HT1080 (cell line): ENCODE data around the gene ANTXR1. TPM values are rescaled to one million over a fixed set of nuclear protein-coding genes. Genes with fewer than 3 reads are reported as not detected.
A peak's percentile ranks its signal among the peaks of the same experiment; 100 is the strongest.

Experiments used
- DNase-seq: peaks from one replicate; pipeline ENCODE4 v3.0.0-alpha.2; 2015; ENCODE audit warnings: low read depth
- total RNA-seq: library from RNA; depleted of rRNA; stranded (reverse); fragments of >200 nt; shearing (Covaris generic); gene quantifications from 2 replicates; pipeline ENCODE4 v1.2.3, GENCODE V29; 2014

Gene ANTXR1
- total RNA-seq, 1 experiment from 2014 or later, result 40.4 TPM

DNA sequence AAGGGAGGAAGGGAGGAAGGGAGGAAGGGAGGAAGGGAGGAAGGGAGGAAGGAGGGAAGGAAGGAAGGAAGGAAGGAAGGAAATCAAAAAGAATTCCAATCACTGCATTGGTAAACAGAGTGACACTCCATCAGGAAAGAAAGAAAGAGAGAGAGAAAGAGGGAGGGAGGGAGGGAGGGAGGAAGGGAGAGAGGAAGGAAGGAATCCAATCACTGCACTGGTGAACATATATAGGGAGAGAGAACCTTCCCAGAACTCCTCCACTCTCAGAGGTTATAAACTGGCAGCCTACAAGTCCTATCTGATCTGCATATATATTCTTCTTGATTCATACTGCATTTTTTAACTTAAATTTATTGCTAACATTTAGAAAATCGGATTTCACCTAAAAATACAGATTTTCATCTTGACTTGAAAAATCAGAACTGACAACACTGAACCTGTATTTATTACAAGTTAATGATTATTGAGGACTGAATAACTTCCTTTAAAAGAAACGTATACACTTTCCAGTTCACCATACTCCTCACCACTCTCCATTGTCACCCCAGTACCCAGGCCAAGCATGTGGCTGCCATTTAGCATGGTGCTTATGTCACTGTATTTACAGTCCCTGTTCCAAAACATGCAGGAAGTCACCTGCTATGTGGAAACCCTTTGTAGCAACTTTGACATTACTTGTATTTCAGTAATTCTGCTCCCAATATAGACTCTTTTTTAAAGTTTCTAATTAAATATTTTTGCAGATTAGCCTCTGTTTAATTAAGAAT, 83.5 kb downstream of the ANTXR1 start:
- DNase-seq, result no peak

DNA sequence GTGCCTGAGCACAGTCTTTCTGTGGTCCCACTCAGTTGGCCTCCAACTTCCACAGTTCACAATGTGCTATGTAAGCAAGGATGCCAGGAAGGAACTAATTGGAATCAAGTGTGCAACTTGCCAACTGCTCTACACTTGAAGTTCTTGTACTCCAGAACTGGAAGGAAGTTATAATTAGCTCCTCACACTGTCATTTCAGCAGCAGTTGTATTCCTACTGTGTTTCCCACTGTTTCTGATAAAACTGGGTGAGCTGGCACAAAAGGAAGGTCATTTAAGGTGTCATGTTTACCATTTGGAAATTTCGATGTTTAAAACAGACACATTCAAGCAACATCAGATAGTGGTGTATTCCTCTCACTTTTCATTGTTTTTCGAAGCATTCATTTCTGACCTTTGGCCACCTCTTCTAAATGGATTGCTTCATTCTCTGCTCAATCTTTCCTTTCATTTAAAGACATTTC, 84.2 kb downstream of the ANTXR1 start:
- no peak for DNase-seq

DNA sequence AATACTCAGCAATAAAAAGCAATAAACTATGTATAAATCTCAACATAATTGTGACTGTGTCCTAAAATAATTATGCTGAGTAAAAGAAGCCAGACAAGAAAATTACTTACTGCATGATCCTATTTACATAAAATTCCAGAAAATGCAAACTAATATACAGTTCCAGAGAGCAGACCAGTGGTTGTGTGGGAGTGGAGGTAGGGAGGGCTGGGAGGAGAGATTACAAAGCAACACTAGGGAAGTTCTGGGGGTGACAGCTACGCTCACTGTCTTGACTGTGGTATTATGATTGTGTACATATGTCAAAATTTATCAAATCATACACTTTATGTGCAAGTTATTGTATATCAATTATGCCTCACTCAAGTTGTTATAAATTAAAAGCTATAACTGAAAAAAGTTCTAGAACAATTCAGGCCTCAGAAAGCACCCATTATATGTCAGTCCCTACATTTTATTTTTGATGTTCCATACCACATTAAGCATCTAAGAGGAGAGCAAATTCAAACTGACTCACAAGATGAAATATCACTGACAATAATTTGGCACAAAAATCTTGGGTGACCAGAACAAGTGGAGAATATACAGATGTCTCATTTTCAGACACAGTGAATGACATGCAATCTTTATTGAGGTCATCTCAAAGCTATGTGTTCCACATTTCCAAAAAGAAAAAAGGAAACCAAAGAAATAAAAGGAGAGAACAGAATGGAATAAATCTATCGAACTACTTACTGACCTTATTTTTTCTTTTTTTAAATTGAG, 85.1 kb downstream of the ANTXR1 start:
- no peak for DNase-seq

DNA sequence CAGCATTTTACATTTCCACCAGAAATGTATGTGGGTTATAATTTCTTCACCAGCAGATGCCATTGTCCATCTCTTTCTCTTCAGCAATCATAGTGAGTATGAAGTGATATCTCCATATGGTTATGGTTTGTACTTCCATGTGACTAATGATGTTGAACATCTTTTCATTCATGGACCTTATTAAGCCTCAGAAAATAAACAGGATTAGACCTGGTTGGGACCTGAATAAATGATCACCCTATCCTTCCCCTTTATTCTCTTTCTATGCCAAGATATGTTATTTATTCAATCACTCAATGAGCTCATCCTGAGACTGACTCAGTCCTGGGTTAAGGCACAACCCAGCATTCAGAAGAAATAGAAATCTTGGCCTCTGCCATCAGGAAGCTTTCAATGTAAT, 86.6 kb downstream of the ANTXR1 start:
- peak; percentile 36 for DNase-seq

DNA sequence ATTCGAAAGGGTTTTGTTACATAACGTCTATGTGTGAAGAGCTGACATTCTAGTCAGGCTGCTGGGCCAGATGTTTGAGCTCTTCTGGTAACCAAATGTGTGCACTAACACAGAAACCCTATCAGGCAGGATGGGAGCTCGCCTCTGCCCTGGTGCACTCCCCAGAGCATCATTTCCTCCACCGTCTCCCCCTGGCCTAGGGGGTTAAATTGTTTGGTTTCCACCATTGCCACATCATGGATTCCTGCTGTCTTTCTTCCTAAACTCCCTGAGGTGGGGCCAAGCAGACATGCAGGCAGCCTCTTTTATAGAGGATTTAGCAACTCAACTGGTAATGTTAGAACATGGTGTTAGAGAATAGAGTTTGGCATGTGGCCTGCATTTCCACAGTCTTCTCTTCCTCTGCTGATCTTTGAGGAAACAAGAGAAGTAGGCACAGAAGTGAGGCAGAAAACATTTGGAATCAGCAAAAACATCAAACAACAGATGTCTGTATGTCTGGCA, 87.3 kb downstream of the ANTXR1 start:
- DNase-seq, result no peak

DNA sequence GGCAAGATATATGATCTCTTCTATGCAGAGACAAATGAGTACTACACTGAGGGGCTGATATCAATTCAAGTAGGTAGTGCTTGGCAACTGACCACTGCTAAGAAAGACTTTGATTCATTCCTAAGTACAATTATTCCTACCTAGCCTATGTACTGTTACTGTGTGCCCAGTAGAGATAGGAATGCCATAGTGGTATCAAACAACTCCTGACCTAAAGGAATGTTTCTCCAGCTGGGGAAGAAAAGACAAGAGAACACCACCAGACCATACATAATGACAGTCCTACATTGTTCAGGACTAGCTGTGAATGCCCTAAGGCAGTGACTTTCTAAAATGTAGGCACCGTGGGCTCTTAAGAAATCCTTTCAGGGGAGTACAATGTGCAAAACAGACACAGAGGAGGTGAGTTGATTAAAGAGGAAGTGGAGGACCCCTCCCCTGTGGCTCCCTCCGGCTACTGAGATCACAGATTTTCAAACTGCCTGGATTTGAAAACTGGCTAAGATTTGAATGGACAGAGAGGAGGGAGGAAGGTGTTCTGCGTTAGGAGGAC, 89.1 kb downstream of the ANTXR1 start:
- DNase-seq, result no peak

DNA sequence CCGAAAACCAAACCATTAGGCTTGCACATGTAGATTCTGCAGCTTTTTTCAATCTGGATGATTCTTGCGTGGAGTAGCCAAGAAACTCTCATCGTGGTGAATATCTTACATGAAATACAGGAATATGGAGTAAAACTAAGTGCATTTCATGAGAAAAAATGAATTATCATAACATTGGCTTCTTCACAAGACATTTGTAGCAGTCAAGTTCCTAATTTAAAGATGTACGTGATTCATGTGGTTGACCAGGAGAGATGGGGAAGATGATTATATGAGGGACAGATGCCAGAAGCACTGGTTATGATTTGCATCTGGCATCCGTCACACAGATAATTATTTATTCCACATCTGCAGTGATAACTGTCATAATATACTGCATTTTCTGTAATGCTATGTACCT, 90.4 kb downstream of the ANTXR1 start:
- no peak for DNase-seq

DNA sequence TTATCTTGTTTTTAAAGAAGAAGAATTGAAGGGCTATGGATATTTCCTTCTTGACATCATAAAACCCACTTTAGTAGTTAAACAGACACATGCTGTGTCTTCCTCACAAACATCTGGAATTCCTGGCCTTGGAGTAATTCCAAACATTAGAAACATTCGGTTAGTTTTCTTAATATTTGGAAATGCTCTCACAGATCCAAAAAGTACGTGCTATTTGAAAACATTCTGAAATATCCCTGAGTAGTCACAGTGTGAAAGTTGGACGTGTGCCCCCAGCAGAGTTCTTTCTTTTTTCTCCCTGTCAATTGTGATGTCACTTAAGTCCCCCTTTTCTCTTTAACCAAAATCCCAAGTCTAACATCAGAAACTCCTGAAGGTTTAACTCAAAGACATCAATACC, 91.3 kb downstream of the ANTXR1 start:
- DNase-seq, result no peak

DNA sequence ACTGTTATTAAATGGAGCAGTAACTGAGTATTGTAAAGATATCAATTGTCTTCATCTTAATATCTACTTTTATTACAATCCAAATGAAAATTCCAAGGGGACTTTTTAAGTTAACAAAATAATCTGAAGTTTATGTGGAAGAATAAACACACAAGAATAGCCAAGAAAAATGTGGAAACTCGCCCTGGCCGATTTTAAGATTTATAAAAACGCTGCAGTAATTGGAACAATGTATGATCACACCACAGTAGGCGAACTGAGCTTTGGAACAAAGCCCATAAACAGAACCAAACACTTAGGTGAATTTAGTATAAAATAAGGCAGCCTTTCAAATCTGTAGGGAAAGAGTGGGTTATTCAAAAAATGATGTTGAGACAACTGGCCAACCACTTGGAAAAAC, 96.3 kb downstream of the ANTXR1 start:
- no peak for DNase-seq

DNA sequence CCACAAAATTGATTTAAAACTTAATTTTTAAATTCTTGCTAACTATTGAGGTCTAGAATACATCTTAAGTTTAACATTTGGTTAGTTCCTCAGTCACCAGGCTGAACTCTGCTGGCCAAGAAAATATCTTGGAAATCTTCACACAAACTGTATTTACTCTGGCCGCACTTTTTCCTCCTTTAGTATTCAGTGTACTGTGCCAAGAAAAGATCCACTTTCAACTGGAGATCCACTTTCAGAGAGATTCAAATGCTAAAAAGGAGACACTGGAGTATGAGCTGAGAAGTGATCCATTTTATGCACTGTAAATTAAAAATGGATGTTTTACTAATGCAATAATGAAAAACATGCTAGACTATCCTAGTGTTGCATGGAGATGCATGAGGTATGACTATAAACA, 98.1 kb downstream of the ANTXR1 start:
- DNase-seq, result no peak

DNA sequence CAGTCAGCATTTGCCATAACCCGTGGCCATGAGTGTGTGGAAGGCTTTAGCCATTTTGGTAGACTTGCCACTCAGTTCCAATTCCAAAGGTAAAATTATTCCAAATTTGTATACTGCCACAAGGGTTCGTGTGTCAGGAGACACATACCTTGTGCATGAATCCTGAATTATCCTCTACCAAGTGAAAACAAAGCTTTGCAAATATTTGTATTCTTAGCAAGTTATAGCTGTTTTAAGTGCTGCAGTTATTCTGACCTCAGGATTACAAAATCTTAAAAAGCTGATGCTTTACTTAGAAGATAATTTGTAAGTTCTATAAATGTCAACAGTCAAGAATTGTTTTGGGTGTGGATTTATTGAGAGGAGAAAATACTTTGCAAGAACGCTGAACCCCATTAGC, 100.6 kb downstream of the ANTXR1 start:
- no peak for DNase-seq

DNA sequence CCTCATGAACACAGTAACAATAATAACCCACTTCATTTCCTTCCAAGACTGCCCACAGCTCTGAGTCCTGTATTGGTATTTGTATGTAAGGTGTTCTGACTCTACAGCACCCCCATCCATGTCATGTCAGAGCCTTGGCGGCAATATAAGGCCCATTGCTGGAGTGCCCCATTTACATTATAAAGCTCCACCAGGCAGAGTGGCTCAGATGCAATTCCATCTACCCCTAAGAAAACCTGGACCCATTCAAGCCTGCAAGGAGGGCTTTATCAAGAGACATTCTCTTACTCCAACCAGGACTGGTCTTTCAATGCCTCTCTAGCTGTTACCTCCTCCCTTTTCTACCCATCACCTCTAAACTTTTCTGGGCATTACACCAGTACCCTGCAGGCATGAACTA, 101.6 kb downstream of the ANTXR1 start:
- DNase-seq, result no peak

DNA sequence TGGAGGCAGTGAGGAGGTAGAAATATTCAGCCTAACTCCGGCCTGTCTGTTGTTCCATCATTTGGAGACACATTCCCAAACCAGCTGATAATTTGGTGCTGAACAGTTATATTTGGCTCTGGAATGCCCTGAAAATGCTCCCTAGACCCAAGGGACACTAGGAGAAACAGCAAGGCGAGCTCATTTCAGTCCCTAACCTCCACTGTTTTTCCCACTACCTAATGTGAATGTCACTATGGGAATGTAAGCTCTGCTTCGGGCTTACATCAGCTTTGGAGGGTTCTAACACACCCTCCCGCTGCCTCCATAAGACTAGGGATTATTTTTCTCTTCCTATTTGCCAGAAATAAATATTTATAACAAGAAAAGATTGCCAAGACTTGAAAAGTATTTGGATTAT, 103.5 kb downstream of the ANTXR1 start:
- no peak for DNase-seq

DNA sequence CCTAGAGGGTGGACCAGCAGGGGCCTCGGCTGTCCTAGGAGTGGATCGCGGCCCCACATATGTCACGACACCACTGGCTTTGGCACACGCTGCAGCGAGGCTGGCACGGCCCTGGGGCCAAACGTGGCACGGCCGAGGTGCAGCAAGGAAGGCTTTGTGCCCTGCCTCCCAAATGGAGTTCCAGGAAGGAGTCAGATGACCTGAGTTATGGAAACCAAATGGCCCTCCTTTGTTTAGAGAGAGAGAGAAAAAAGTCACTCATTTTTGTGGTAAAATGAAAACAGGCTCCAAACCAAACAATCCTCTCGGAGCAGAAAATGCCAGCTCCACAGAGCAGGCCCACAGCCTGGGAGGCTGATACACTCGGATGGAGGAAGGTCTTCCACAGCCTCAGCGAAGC, 105.6 kb downstream of the ANTXR1 start:
- no peak for DNase-seq

DNA sequence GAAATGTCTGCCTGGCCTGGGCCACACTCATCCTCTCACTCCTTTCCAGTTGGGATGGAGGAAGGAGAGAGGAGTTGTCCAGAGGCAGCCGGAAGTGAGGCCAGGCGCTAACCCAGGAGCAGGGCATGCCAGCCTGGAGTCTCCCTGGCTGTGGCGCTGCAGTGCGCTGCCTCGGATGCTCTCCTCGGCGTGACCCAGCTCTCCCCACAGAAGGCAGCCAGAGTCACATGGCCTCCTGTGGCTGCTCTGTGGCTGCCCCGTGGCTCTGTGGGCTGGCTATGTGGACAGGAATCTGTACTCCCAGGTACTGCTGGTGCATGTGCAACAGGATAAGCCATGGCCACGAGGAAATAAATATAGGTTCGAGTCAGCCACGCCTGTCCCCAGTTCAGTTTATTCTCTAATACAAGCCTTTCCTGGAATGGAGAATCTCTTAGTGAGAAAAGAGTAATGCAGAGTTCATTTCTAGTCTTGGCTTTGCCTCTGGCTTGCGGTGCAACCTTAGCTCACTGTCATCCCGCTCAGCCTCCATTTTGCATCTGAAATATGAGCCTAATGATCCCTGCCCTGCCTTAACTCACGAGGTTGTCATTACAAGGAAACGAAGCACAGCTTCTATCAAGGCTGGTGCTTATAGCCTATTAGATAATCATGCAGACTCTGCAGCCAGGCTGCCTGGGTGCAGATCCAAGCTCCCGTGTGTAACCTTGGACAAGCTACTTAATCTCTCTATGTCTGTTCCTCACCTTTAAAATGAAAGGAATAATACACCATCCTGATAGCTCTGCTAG, 106.3 kb downstream of the ANTXR1 start:
- no peak for DNase-seq

DNA sequence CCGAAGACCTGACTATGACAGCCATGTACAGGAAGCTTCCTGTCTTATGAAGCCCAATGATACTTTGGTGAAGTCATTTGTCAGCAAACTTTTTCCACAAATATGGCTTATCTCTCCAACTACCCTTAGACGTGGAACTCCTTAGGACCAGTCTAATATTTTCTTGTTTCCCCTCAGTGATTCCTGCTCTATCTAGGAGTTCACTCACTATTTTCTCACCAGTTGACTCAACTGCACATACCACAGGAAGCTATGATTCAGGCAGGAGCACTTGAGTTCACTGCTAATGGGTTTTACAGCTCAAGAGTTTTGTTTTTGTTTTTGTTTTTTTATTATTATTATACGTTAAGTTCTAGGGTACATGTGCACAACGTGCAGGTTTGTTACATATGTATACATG, 109.3 kb downstream of the ANTXR1 start:
- DNase-seq, result peak; percentile 87

DNA sequence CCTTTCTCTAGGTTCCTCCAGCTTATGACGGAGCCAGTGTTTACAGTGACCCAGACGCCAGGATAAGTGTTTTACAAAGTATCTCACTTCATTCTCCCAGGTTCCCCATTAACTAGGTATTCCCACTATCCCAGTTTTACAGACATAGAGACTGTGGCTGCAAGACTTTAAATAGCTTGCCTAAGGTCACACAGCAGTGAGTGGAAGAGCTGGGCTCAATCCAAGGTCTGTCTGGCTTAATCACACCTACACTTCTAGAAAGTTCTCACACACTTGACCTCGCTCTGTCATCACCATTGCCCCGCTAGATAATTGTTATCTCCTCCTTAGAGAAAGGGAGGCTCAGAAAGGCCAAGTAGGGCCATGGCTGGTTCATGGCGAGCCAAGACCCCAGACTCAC, 110.2 kb downstream of the ANTXR1 start:
- DNase-seq, result no peak

DNA sequence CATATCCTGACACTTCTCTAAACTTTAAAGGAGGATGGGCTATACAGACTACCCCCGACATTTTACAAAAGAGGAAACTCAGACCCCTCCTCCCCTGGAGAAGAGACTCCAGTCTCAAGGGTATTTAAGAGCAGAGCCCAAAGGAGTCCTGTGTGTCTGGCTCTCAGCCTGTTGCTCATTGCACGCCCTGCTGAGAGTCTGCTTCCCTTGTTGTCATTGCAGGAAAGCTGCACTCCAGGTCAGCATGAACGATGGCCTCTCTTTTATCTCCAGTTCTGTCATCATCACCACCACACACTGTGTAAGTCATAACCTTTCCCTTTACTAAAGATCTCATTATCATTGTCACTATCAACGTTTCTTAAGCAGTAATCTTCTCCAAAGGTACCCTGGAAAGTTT, 111.4 kb downstream of the ANTXR1 start:
- no peak for DNase-seq

DNA sequence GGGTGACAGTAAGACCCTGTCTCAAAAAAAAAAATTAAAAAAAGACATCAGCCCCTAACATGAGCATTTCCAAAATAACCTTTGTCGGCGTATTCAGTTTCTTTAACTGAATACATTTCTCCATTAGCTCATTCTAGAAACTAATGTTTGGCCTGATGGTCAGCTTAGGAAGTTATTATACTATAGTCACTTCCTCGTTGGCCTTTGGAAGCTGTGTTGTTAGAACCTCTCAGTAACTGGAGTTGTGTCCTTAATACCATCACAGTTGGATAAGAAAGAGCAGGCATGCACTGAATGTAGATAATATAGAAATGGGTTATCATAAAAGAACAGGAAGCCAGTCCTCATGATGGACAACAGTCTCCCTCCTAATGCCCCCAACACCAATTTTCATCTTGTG, 112.8 kb downstream of the ANTXR1 start:
- DNase-seq, result no peak

DNA sequence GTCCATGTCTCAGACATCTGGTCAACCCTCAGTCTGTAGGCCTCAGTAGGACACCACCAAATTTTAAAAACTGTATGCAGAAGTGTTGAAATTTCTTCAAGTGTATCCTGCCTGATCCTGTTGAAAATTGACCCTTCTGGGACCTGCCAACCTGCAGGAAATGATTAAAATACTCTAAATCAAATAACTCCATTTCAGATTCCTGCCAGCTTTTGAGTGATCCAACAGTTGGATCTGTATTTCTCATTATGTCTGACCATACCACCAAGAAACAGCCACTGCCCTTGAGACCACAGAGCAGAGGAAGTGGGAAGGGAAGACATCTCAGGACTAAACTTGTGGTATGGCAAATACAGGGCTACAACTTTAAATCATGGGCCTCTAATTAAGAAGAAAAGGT, 113.4 kb downstream of the ANTXR1 start:
- DNase-seq, result no peak

DNA sequence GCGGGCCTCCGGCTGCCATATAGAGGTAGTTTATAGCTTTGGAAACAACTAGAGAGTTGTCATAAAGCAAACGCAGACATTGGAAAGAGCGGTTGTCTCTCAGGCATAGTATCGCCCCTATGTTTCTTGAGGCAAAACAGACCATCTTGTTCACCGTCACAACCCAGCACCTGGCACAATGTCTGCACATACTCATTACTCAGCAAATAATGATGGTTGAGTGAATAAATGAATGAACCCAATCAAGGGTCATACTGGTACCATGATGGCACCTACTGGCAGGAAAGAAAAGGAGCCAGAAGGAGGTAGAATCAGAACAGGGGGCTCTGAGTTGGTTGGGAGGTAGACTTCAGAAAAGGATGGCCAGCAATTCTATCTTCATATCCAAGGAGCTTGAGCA, 118.5 kb downstream of the ANTXR1 start:
- DNase-seq, result no peak
